GM12892 (cell line): Measurements from ENCODE around the gene EVX1.

ENCODE experiments used
- DNase-seq: peaks from one replicate; pipeline ENCODE4 v3.0.0; 2011; ENCODE audit not compliant: insufficient read length
- FAIRE-seq: peaks from 2 replicates; lab custom pipeline; 2011; peaks lifted over from hg19 to GRCh38; lab: Jason Lieb, UNC
- POLR2A ChIP-seq: IDR thresholded peaks from 2 replicates; pipeline ENCODE4 v1.6.1; 2011; ENCODE audit warnings: low read depth, low read length, control low read depth
- POLR2AphosphoS5 ChIP-seq: IDR thresholded peaks from 2 replicates; pipeline ENCODE4 v1.6.1; 2011; ENCODE audit warnings: low read depth, low read length, control low read depth
- TAF1 ChIP-seq: IDR thresholded peaks from 2 replicates; pipeline ENCODE4 v1.6.1; 2011; ENCODE audit warnings: low read depth, mild to moderate bottlenecking, control low read depth, low read length, borderline replicate concordance

EVX1 gene

GRCh38 chr7:27248911-27249723, 6.5 kb downstream of the EVX1 start:
- TF ChIP-seq POLR2A (no peak), POLR2AphosphoS5 (no peak)
- no peak for FAIRE-seq
- DNase-seq, result no peak

- no peak for FAIRE-seq
- TF ChIP-seq POLR2A, result no peak
- TF ChIP-seq TAF1, result no peak
- no peak for TF ChIP-seq POLR2AphosphoS5
- no peak for DNase-seq
These were observed 7.3 kb downstream of the EVX1 start for GRCh38 chr7:27249724-27250556.

GRCh38 chr7:27250557-27251070, 8.0 kb downstream of the EVX1 start:
- TF ChIP-seq POLR2AphosphoS5, result no peak
- no peak for TF ChIP-seq POLR2A
- TF ChIP-seq TAF1, result no peak
- DNase-seq (no peak), FAIRE-seq (no peak)

- no peak for TF ChIP-seq TAF1
- TF ChIP-seq POLR2AphosphoS5, result no peak
- no peak for TF ChIP-seq POLR2A
- DNase-seq, result no peak
- no peak for FAIRE-seq
These were observed 8.6 kb downstream of the EVX1 start for GRCh38 chr7:27251136-27251651.

- FAIRE-seq, result no peak
- TF ChIP-seq POLR2A (no peak), TAF1 (no peak), POLR2AphosphoS5 (no peak)
- no peak for DNase-seq
These were observed 9.3 kb downstream of the EVX1 start for GRCh38 chr7:27251652-27252590.

- FAIRE-seq (no peak), DNase-seq (no peak)
- TF ChIP-seq TAF1 (no peak), POLR2AphosphoS5 (no peak), POLR2A (no peak)
These were observed 12.0 kb downstream of the EVX1 start for GRCh38 chr7:27254625-27255024.

DNA sequence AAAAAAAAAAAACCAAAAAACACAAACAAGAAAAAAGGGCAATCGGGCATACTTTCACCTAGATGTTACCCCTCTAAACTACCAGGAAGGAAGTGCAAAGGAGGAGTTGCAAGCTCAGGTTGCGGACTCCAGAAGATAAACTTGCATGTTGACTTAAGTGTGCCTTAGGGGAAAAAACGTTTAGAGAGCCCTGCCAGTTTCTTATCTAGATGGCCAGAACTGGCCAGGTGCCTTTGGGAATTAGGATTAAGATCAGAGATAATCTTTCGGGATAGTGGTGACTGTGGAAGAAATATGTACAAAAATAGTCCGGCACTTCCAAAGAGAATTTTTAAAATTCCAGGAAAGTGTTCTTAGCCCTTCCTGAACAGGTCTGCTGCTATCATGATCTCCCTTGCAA, 17.6 kb downstream of the EVX1 start:
- TF ChIP-seq POLR2A (no peak), TAF1 (no peak), POLR2AphosphoS5 (no peak)
- DNase-seq (no peak), FAIRE-seq (no peak)

GRCh38 chr7:27262121-27262520, 19.5 kb downstream of the EVX1 start:
- TF ChIP-seq POLR2AphosphoS5 (no peak), TAF1 (no peak), POLR2A (no peak)
- no peak for DNase-seq
- no peak for FAIRE-seq

- no peak for TF ChIP-seq TAF1
- no peak for TF ChIP-seq POLR2A
- no peak for TF ChIP-seq POLR2AphosphoS5
- no peak for DNase-seq
- no peak for FAIRE-seq
These were observed 21.2 kb downstream of the EVX1 start for GRCh38 chr7:27263781-27264180.

- TF ChIP-seq POLR2AphosphoS5 (no peak), POLR2A (no peak), TAF1 (no peak)
- FAIRE-seq (no peak), DNase-seq (no peak)
These were observed 26.9 kb downstream of the EVX1 start for GRCh38 chr7:27269455-27269854.

GRCh38 chr7:27271384-27271783, 28.8 kb downstream of the EVX1 start:
- FAIRE-seq (no peak), DNase-seq (no peak)
- no peak for TF ChIP-seq TAF1
